ENCODE results near the gene PCNT. TPM values are rescaled to one million over a fixed set of nuclear protein-coding genes. Genes with fewer than 3 reads are reported as not detected.

Gene PCNT
- total and polyA plus RNA-seq, 2 of the 8 experiments (the other 6 are each of a cell fraction or from before 2014, with no cell fraction given) = 9.9 to 45.1 TPM

DNA sequence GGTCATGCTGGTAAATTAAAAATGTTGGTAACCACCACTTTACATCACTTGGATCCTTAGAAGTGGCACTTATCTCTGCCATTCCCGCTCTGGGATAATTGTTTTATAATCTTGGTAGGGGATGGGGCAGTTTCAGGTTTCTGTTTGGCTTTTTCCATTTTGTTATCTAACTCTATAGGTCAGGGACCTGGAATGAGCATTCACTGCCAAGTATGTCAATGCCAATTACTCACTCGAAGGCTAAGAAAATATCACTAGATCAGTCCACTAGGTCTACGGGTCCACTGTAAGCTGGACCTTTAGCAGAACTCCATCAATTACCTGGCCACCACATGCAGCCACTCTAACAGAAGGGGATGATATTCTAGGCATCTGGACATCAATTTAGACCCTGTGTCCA is 130.2 kb downstream of the PCNT start (continued):
- TF ChIP-seq EP300 (IDR thresholded peaks at IDR 0.05; ENCODE audit: borderline replicate concordance in 1 of 2, low read depth in 2 of 2, low read length in 2 of 2) (no peak), CREB1 (IDR thresholded peaks at IDR 0.05) (no peak)
- TF ChIP-seq, protein P1, sequence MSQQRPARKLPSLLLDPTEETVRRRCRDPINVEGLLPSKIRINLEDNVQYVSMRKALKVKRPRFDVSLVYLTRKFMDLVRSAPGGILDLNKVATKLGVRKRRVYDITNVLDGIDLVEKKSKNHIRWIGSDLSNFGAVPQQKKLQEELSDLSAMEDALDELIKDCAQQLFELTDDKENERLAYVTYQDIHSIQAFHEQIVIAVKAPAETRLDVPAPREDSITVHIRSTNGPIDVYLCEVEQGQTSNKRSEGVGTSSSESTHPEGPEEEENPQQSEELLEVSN (IDR thresholded peaks at IDR 0.05) = no peak
